HK-2 (cell line): Measurements from ENCODE around the gene CSAD.

ENCODE experiments used
- DNase-seq: peaks from one replicate; pipeline ENCODE4 v3.0.0-alpha.2; 2018; ENCODE audit not compliant: unreplicated experiment

The CSAD gene

DNA sequence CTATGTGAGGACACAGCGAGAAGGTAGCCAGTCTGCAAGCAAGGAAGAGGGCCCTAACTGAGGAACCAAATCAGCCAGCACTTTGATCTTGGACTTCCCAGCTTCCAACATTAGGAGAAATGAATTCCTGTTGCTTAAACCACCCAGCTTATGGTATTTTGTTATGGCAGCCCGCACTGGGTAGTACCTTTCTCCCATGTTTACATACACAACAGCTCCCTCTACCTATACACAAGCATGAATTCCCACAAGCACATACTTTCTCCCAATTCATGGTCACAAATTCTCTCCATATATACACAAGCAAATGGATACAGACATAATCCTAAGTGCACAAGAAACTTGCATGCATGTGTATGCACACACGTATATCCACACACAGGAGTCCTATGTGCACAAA is 19.0 kb upstream of the CSAD start:
- DNase-seq = no peak

DNA sequence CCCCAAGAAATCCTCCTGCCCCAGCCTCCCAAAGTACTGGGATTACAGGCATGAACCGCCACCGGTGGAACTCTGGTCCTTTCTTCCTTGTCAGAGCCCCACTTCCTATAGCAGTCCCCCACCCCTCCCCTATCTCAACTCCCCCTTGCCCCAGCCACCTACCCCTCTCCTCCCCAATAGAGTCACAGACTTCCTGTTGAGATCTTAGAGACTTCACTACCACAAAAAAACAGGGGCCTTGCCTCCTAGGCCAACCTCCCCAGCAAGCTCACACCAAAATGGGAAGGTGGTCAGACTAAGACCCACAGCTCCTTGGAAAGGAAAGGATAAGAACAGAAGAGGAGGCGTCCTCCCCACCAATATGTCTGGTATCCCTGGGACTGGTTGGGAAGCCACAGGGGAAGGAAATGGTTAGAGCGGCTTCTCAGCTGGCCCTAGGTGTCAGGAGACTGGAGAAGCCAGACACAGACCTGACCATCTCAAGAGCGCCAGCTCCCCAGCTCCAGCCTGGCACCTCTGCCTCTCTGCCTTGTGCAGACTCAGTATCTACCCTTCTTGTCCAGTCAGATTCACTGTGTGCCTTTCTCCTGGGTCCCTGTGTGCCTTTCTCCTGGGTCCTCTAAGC is 17.9 kb upstream of the CSAD start:
- no peak for DNase-seq

DNA sequence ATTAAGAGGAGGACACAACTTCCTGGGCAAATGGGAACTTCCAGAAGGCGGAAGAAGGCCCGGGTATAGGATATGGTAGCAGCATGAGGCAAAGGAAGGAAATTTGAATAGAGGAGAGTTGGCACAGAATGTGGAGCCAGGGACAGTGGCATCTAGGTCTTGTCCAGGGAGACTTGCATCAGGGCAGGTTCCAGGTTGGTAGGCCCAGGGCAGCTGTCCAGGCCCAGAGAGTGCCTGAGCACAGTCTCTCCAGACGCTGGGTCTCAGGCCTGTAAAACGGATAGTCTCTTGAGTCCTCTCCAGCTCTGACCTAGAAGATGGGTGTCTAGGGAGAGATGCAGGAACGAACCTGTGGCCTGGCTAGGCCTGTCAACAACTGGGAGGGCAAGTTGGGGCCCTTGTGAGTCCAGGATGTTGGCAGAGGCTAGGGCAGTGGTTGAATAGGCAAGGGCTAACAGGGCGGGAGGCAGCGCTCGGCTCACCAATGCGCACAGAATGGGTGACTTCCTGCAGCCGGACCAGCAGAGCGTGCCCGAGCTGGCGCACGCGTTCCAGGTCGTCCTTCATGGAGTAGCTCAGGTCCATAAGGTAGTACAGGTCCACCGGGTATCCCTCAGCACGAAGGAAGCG is 16.4 kb upstream of the CSAD start:
- DNase-seq = no peak

DNA sequence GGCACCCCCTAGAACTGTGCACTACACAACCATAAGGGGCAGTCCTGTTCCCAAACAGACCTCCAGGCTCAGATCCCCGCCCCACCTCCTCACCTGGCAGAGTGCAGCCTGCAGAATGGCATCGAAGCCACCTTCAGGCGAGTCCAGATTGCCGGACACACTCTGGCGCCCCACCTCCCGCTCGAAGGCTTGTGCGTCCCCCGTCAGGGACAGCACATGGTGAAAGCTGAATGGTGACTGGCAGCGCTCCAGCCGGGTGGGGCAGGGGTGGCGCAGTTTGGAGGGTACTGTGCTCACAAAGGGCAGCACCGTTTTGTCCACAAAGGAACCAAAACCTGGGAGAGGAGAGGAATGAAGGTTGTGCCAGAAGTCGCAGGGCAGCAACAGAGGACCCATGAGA is 15.8 kb upstream of the CSAD start:
- no peak for DNase-seq

DNA sequence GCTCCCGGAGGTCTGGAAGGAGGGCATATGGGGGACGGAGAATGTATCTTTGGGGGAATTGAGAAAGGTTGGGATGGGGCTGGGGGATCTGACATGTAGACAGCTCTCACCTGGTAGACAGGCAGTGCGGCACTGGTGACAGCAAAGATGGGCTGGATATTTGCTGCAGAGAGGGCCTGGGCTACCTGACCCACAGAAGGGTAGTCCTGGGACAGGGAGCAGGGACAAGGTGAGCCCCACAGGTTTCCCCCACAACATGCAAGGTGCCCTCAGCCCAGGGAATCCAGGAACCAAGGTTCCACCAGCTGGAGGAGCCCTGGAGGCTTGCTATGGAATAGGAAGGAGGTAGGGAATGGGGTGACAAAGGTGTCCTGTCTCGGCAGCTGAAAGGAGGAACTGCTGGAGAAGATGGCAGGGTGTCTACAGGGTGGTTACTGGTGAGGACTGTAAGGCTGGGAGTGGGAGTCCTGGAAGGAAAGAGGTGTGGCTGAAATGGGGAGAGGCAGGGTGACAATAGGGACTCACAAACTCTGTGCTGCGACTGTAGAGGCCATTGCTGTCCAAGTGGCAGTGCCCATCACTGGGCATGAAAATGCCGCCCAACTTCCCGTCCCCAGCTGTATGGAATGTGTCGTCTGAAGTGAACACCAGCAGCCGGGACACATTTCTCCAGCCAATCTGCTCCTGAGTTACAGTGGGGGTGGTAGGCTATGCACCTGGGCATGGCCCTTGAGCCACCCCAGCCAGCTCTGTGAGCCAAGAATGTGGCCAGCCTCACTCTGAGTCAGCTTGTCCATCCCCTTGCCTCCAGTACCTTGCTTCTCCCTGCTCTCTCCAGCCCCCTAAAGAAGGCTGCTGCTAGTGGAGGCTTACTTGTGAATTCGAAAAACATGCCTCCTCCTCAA is 15.0 kb upstream of the CSAD start:
- DNase-seq = no peak

DNA sequence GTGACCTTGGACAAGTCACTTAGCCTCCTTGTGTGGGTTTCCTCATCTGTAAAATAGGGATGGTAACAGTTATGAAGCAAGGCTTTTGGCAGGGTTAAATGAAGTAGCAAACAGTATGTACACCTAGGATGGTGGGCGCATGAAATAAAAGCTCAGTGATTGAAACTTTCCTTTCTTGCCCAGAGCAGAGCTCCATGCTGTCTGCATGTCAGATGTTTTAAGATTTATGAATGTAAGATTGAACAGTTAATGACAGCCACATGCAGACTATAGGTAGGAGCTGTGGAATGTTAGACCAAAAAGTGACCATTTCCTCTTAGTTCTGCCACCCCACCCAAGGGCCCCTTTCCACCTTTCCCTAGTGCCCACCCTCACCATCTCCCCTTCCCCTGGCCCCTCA is 14.2 kb upstream of the CSAD start:
- no peak for DNase-seq

DNA sequence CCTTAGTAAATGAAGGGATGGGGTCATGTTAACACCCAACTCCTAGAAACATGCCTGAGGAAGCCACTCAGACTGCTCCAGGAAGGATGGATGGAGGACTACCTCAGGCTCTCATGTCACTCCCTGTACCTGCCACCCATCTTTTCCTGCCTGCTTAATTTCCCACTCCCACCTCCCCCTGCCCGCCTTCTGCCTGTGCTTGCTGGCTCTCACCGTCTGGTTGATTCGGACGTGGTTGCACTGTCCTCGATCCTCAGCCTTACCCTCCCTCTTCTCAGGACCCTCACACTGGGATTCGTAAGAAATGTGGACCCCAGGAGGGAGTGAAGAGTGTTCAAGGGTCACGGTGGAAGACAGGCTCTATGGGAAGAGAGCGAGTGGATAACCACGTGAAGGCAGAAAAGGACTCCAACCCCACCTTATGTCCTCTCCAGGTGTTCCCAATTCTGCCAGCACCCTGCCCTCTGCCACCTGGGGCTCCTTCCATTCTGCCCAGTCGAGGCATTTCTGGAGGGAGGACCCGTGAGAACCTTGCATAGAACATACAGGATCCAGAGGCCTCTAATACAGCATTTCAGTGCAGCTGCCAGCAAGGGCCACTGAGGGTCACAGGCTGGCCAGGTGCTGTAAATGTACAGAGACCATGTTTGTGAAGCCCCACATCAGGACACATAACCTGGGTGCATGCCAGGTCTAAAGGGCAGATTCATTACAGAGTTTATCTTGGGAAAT is 13.4 kb upstream of the CSAD start:
- DNase-seq = no peak

DNA sequence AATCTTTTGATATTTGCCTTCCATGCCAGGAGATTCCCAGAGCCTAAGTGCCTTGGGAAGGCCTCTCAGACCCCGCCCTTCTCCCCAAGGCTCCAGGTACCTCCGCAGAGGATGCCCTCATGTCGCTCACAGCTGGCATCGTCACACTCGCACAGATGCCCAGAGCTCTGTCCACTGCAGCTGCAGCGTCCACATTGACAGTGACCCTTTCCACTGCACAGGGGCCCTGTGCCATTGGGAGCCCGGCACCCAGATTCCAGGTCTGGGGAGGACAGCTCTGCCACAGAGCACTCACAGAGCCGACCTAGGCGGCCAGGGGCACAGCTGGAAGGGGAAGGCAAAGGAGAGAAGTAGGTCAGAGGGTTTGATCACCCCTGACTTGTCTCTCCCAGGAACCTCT is 12.3 kb upstream of the CSAD start:
- DNase-seq = no peak

DNA sequence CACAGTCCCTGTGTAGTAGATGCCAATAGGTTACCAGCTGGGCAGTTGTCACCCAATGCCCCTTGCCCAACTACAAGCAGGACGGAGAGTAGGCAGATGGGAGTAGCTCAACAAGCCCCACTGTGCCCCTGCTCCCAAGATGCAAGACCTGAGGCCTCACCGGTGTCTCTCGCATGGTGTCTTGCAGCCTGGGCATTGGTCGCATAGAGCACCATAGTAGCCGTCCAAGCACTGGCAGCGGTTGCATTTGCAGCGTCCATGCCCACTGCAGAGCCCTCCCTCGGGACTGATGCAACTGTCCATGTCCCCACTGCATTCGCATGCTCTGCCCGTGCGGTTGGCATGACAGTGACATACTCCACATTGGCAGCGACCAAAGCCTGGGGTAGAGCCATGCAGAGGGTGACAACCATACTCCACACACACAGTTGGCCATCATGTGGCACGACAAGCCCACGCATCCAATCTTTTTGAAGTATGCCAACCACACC is 11.9 kb upstream of the CSAD start:
- DNase-seq = no peak

DNA sequence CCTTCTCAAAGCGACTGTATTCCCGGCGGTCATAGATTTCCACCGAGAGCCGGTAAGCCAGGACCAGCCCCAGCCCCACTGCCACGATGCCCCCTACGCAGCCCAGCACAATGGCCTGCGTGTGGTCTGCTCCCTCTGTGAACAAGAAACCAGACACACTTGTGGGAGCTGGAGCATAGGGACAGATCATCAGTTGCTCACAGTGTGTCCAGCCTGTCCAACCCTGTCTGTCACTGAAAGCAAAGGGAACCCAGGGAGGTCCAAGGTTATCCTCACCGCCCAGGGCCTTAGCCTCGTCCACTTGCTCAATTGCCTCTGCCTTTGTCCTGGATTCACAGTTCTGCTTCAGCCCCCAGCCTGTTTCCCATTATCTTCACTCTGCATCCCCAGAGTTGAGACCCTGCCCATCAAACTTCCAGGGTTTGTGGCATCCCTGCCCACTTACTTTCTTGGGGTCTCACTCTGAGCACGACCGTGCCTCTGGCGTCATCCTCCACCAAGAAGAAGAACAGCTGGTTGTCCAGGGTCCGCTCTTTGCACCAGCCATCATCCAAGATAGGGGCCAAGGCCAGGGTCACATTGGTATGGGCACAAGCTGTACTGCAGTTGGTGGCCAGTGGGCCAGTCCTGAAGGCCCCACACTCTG is 11.3 kb upstream of the CSAD start:
- no peak for DNase-seq

DNA sequence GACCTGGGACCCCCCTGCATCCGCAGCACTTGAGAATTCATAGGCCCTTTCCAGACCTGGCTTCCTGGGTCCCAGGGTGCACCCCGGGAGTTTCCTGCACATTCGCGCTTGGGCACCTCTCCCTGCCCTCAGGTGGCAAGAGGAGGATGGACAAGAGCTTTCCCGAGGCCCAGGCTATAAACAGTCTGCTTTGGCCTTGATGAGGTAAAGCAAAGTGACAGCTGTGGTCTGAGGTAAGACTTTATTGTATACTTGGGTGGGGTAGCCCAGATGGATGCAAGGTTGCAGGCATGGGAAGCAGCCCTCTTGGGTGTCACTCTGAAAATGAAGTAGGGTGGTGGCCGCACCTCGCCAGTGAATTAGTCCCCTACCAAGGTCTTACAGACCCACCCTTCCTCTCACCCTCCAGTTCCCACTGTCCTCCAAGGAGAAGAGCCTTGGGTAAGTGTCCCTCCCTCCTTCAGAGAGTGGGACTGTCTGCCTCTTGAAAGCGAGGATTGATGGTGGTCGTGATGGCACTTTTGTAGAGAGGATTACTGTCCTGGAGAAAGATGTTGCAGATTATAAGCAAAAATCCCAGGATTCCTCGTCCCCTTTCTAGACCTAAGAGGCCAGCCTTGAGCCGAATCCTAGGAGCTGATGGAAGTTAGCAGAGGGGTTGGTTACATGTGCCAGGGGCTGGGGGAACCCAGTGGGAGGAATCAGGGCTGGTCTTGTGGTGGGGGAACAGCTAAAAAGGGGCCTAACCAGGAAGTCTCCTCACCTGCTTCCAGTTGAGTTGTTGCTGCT is 10.6 kb upstream of the CSAD start:
- DNase-seq = no peak

DNA sequence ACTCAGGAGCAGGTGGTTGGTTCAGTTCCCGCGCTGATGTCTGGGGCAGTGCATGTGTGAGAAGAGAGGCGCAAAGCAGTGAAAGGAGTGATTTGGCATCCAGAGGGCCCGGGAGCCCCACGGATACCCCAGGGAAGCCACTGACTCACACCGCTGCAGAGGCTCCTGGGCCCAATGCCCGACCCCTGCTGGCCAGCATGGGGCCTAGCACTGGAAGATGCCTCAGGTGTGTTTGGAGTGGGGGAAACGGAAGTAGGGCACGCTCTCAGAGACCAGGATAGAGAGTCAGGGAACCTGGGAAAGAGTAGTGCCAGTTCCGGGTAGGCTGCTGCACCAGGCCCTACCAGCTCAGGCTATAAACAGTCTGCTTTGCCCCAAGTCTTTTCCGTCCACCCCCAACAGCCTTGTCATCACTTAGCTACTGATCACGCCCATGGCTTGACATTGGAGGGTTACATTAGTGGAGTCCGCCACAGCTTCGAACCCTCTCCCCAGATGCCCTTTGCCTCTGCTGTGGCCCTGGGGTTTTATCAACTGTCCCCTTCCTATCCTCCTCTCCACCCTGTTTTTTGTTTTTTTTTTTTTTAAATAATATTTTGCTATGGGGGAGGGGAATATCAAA is 9.5 kb upstream of the CSAD start:
- DNase-seq = peak; percentile 35

DNA sequence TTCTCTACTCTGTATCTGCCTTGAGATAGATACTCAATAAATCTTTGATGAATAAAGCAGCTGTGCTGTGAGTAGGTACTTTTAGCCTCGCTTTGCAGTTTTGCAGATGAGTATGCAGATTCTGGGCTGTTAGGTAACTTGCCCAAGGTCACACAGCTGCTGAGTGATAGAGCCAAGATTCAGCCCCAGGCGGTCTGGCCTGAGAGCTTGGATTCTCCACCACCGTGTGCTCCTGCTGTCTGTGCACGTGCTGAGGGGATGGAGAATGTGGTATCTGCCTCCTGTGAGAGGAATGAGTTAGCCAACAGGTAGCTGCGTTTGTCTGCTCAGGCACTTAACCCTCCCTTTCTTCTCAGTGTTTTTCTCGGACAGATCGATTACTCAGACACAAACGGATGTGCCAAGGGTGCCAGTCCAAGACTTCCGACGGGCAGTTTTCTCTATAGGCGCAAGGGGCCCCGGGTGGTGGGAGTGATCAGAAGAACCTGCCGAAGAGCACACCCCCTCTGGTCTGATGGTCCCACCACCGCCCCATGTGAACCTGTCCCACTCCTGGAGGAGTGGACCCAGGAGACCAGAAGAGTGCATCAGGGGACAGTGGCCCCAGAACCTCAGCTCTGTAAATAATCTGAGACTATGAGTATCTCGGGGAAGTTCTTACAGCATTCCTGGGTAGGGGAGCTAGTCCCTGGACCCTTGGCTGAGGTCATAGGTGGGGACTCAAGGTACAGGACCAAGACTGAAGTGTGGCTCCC is 6.6 kb upstream of the CSAD start:
- DNase-seq = no peak

DNA sequence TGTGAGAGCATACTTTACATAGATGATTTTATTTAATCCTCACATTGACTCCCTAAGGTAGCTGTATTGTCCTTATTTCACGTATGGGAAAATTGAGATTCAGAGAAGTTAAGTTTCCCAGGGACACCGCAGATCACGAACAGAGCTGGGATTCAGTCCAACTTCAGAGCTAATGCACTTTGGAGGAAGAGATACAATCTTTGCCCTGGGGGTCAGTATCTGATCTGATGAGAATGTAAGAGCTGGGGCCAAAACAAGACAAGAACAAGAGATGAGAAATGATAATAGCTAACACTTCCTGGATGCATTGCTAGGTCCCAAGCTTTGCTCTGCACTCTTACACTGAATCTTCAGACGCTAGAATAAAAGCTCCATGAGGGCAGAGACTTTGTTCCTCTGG is 6.0 kb upstream of the CSAD start:
- DNase-seq = no peak

DNA sequence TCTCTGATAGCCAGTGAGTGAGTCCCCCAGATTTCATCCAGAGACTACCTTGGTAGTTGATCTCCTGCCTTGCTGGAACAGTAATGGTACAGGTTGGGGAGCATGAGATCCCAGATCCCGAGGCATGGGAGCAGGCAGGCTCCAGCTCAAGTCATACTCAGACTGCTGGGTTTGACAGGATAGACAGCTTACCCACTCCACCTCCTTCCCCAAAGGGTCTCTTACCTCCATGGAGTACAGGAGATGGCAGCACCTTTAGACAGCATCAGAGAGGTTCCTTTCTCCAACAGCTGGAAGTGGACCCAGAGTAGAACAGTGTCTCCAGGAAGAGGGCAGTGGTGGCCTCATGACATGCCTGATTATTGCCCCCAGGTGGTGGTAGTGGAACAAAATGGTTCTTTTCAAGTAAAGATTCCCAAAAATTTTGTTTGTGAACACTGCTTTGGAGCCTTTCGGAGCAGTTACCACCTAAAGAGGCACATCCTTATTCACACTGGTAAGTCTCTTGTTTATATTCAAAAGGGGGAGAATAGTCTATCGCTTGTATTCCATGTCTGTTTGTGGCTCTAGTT is 4.9 kb upstream of the CSAD start:
- no peak for DNase-seq

DNA sequence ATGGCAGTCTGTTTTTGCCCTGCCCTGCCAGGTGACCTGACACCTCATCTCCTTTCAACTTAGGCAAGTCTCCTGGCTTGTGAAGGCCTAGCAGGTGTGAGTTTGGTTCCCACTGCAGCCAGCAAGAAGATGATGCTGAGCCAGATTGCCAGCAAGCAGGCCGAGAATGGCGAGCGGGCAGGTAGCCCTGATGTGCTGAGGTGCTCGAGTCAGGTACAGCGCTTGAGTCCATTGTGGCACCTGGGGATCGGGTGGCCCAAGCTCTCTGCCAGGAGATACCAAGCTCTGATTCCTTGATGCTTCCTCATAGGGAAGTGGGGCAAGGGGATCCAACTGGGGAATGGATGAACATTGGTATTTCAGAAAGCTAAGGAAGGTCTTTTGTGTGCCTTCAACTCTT is 4.1 kb upstream of the CSAD start:
- DNase-seq = no peak

DNA sequence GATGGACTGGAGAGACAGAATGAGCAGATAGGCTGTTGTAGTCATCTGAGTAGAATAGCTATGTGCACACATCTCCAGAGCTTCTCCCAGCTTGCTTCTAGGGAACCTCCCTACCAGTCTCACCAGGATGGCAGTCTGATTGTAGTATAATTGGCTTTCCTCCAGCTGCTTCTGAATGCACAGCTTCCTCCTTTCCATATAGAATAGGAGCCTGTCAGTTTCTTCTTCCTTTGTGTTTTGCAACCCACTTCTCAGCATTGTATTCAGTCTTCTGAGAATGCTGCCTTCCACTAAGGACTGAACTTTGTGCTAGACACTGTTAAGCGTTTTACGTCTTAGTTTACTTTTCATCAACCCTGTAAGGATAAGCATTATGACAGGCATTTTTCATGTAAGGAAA is 2.2 kb upstream of the CSAD start:
- no peak for DNase-seq

DNA sequence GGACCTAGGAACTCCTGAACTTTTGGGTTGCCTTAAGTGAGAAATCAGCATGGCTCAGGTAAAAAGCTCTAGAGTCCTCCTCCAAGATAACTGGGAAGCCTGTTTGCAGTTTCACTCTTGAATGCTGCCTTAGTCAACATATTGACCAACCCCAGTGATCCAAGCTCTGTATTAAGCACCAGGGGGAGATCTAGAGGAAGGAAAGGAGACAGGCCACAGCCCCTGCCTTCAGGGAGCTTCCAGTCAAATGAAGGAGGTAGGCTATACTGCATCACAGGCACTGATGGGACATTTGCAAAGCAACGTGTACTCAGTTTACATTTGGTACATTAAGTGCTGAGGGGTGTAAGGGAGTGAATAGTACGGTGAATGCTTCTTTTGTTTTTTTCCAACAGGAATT is 1.2 kb upstream of the CSAD start:
- DNase-seq = no peak

DNA sequence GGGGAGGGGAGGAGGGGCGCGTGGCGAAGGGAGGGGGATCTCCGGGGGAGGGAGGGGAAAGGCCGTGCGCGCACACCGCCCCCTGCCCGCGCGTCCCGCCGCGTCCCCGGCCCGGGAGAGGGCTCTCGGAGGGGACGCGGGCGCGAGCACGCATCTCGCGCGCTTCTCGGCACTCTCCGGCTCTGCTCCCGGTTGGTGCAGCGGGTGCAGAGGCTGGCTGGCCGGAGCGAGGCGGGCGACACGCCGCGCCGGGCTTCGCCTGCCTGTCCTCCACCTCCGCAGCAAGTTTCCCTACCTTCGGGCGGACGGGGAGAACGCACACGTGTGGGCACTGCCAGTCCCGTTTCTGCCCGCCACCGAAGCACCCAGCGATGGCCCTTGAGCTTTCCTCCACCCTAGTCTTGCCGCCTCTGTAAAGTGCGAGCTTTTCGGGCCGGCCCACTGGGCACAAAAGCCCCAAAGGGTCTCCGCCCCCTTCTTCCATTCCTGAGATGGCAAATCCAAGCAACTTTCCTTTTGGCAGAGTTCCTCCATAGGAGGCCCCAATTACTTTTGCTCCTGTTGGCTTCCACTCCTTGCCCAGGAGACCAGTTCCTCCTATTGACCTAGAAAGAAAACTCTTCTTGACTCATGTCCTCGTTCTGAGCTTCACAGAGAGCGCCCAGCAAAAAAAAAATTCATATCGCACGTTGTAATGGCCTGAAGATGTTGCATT is 363 bp upstream of the CSAD start:
- peak; percentile 68 for DNase-seq
